ENCODE results near the gene B4GAT1. TPM values are rescaled to one million over a fixed set of nuclear protein-coding genes. Genes with fewer than 3 reads are reported as not detected.

The B4GAT1 gene
- total and polyA plus RNA-seq, 2 of the 13 experiments (the other 11 are each of a cell fraction or from before 2014, with no cell fraction given), result 40.4 to 109 TPM

- TF ChIP-seq, protein P1, sequence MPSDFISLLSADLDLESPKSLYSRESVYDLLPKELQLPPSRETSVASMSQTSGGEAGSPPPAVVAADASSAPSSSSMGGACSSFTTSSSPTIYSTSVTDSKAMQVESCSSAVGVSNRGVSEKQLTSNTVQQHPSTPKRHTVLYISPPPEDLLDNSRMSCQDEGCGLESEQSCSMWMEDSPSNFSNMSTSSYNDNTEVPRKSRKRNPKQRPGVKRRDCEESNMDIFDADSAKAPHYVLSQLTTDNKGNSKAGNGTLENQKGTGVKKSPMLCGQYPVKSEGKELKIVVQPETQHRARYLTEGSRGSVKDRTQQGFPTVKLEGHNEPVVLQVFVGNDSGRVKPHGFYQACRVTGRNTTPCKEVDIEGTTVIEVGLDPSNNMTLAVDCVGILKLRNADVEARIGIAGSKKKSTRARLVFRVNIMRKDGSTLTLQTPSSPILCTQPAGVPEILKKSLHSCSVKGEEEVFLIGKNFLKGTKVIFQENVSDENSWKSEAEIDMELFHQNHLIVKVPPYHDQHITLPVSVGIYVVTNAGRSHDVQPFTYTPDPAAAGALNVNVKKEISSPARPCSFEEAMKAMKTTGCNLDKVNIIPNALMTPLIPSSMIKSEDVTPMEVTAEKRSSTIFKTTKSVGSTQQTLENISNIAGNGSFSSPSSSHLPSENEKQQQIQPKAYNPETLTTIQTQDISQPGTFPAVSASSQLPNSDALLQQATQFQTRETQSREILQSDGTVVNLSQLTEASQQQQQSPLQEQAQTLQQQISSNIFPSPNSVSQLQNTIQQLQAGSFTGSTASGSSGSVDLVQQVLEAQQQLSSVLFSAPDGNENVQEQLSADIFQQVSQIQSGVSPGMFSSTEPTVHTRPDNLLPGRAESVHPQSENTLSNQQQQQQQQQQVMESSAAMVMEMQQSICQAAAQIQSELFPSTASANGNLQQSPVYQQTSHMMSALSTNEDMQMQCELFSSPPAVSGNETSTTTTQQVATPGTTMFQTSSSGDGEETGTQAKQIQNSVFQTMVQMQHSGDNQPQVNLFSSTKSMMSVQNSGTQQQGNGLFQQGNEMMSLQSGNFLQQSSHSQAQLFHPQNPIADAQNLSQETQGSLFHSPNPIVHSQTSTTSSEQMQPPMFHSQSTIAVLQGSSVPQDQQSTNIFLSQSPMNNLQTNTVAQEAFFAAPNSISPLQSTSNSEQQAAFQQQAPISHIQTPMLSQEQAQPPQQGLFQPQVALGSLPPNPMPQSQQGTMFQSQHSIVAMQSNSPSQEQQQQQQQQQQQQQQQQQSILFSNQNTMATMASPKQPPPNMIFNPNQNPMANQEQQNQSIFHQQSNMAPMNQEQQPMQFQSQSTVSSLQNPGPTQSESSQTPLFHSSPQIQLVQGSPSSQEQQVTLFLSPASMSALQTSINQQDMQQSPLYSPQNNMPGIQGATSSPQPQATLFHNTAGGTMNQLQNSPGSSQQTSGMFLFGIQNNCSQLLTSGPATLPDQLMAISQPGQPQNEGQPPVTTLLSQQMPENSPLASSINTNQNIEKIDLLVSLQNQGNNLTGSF (CRISPR knock-in tag; IDR thresholded peaks at IDR 0.05), result no peak
- TF ChIP-seq RBFOX2 (IDR thresholded peaks at IDR 0.05; ENCODE audit: low read depth, low read length) (peak; percentile 24; the same call in 1 of the 2 replicates), HMGA1 (CRISPR knock-in tag; conservative IDR thresholded peaks at IDR 0.05) (no peak), ZC3H4 (CRISPR knock-in tag; IDR thresholded peaks at IDR 0.05; ENCODE audit: borderline replicate concordance) (no peak), ZFP37 (CRISPR knock-in tag; IDR thresholded peaks at IDR 0.05; ENCODE audit: borderline replicate concordance) (no peak), THRA (CRISPR knock-in tag; IDR thresholded peaks at IDR 0.05; ENCODE audit: borderline replicate concordance) (peak; percentile 65; the same call in 1 of the 2 replicates), ATF2 (CRISPR knock-in tag; IDR thresholded peaks at IDR 0.05) (peak; percentile 75; the same call in 1 of the 2 replicates), ZNF564 (CRISPR knock-in tag; IDR thresholded peaks at IDR 0.05) (no peak), ZNF563 (CRISPR knock-in tag; IDR thresholded peaks at IDR 0.05) (peak; percentile 64; the same call in 1 of the 2 replicates), ATF1 (CRISPR knock-in tag; IDR thresholded peaks at IDR 0.05) (peak; percentile 70; the same call in 1 of the 2 replicates), DNMT1 (CRISPR knock-in tag; IDR thresholded peaks at IDR 0.05) (no peak), ZIK1 (CRISPR knock-in tag; IDR thresholded peaks at IDR 0.05; ENCODE audit: borderline replicate concordance, low read depth) (peak; percentile 63; the same call in 1 of the 2 replicates), ZNF674 (CRISPR knock-in tag; IDR thresholded peaks at IDR 0.05; ENCODE audit: low read depth) (no peak), ZNF629 (CRISPR knock-in tag; conservative IDR thresholded peaks at IDR 0.05) (0 out of 2 replicates have a peak, but pooled peaks have one; percentile 35), NR2F6 (IDR thresholded peaks at IDR 0.05) (peak; percentile 57), NR2F6 (CRISPR knock-in tag; IDR thresholded peaks at IDR 0.05) (peak; percentile 73)
- TF ChIP-seq, protein P2, sequence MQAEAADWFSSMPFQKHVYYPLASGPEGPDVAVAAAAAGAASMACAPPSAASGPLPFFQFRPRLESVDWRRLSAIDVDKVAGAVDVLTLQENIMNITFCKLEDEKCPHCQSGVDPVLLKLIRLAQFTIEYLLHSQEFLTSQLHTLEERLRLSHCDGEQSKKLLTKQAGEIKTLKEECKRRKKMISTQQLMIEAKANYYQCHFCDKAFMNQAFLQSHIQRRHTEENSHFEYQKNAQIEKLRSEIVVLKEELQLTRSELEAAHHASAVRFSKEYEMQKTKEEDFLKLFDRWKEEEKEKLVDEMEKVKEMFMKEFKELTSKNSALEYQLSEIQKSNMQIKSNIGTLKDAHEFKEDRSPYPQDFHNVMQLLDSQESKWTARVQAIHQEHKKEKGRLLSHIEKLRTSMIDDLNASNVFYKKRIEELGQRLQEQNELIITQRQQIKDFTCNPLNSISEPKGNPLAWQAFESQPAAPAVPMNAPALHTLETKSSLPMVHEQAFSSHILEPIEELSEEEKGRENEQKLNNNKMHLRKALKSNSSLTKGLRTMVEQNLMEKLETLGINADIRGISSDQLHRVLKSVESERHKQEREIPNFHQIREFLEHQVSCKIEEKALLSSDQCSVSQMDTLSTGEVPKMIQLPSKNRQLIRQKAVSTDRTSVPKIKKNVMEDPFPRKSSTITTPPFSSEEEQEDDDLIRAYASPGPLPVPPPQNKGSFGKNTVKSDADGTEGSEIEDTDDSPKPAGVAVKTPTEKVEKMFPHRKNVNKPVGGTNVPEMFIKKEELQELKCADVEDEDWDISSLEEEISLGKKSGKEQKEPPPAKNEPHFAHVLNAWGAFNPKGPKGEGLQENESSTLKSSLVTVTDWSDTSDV (CRISPR knock-in tag; IDR thresholded peaks at IDR 0.05), result no peak; the same call in 1 of the 2 replicates
Measured at GRCh38 chr11:66336234-66337102, 11.0 kb downstream of the B4GAT1 start, which contains the start of gene RIN1 (continued).
